Fibroblast of lung (primary cell): ENCODE measurements around the gene LBHD2. TPM values are rescaled to one million over a fixed set of nuclear protein-coding genes. Genes with fewer than 3 reads are reported as not detected.

ENCODE experiments used
- DNase-seq, 2 donors: peaks; one replicate each; pipeline versions ENCODE4 v3.0.0 to v3.0.0-alpha.2; 2010; ENCODE audit warnings: low read depth in 2 of 2
- H2AFZ ChIP-seq: 2 replicates; pipeline ENCODE4 v1.5.1; 2012; ENCODE audit warnings: low read length, control low read depth, inconsistent platforms
- H3K27ac ChIP-seq: 2 replicates; pipeline ENCODE4 v1.5.1; 2011; ENCODE audit warnings: low read length, control low read depth; ENCODE audit not compliant: insufficient read depth
- H3K27me3 ChIP-seq: 2 replicates; pipeline ENCODE4 v1.5.1; 2011; ENCODE audit warnings: mild to moderate bottlenecking, low read length; ENCODE audit not compliant: control insufficient read depth, insufficient read depth
- H3K36me3 ChIP-seq: 2 replicates; pipeline ENCODE4 v1.5.1; 2011; ENCODE audit warnings: low read length; ENCODE audit not compliant: control insufficient read depth, insufficient read depth
- H3K4me1 ChIP-seq: 2 replicates; pipeline ENCODE4 v1.5.1; 2011; ENCODE audit warnings: low read length; ENCODE audit not compliant: control insufficient read depth, insufficient read depth; ENCODE audit errors: extremely low read depth
- H3K4me2 ChIP-seq: 2 replicates; pipeline ENCODE4 v1.5.1; 2011; ENCODE audit warnings: low read length, control low read depth; ENCODE audit not compliant: insufficient read depth; ENCODE audit errors: extremely low read depth
- H3K4me3 ChIP-seq, 4 experiments: fragments of 200-600 bp in 1 of 4; sonication (generic) in 1 of 4; replicated peaks in 1 of 4; 2 replicates each; pipeline ENCODE4 v1.5.1; 2011 to 2016; ENCODE audit warnings: low read length in 4 of 4, low read depth in 3 of 4, mild to moderate bottlenecking in 3 of 4, control low read depth in 2 of 4, inconsistent platforms in 1 of 4, mixed read lengths in 1 of 4; ENCODE audit not compliant: insufficient read depth in 1 of 4; ENCODE audit errors: control extremely low read depth in 1 of 4
- H3K79me2 ChIP-seq: 2 replicates; pipeline ENCODE4 v1.5.1; 2012; ENCODE audit warnings: mild to moderate bottlenecking, low read length, inconsistent platforms; ENCODE audit not compliant: control insufficient read depth, insufficient read depth
- H3K9ac ChIP-seq: 2 replicates; pipeline ENCODE4 v1.5.1; 2011; ENCODE audit warnings: mild to moderate bottlenecking, low read length, control low read depth; ENCODE audit not compliant: insufficient read depth
- H3K9me3 ChIP-seq: 2 replicates; pipeline ENCODE4 v1.5.1; 2012; ENCODE audit warnings: low read depth, low read length; ENCODE audit not compliant: control insufficient read depth, insufficient read depth
- H4K20me1 ChIP-seq: 2 replicates; pipeline ENCODE4 v1.5.1; 2011; ENCODE audit warnings: low read length; ENCODE audit not compliant: control insufficient read depth, insufficient read depth; ENCODE audit errors: extremely low read depth
- EZH2 ChIP-seq: IDR thresholded peaks from 2 replicates; pipeline ENCODE4 v1.5.1; 2012; ENCODE audit warnings: low read length, control low read depth, mild to moderate bottlenecking; ENCODE audit errors: missing control alignments
- polyA plus RNA-seq, 2 donors: library from polyadenylated mRNA; depleted of rRNA in 1 of 2; stranded (reverse) in 1 of 2; unstranded in 1 of 2; fragments of >200 nt; gene quantifications; 2 replicates each; pipeline ENCODE4 v1.2.1, GENCODE V29; 2011 to 2012; ENCODE audit warnings: missing spikeins in 1 of 2
- total RNA-seq: library from RNA; depleted of rRNA; stranded (reverse); fragments of >200 nt; gene quantifications from 2 replicates; pipeline ENCODE4 v1.2.1, GENCODE V29; 2014
- TF ChIP-seq, protein P1 (sequence below), 2 donors: IDR thresholded peaks in 1 of 2; conservative IDR thresholded peaks in 1 of 2; 1 replicate in 1 of 2; 2 replicates in 1 of 2; pipeline ENCODE4 v1.5.1; 2011 to 2012; ENCODE audit warnings: low read length in 2 of 2, control low read depth in 1 of 2, inconsistent platforms in 1 of 2, low read depth in 1 of 2, mild to moderate bottlenecking in 1 of 2

Gene LBHD2
- total and polyA plus RNA-seq, 2 donors (not counting 1 experiment from before 2014, with no cell fraction given), result not detected

DNA sequence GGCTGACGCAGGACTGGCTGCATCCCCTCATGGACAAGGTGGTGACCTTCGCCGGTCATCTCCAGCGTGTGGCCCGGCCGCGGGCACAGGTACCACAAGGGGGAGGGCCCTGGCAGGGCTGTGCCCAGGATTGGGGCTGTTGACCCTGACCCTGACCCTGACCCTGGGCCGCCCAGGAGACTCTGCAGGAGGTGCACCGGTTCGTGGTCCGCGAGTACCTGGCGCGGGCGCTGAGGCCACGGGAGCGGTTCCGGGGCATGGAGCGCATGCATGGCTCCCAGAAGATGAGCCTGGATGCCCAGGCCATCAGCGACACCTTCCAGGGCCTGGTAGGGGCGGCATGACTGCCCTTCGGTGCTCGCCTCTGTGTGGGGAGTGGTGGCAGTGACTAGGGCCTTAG lies 23.4 kb downstream of the LBHD2 start:
- no peaks in the 10 kb centered on the region for H4K20me1 ChIP-seq
- H3K4me3 ChIP-seq, result no peak overlapping the region
- H2AFZ ChIP-seq, result no peak overlapping the region
- no peaks in the 10 kb centered on the region for H3K36me3 ChIP-seq
- no peak for TF ChIP-seq EZH2
- TF ChIP-seq, protein P1, sequence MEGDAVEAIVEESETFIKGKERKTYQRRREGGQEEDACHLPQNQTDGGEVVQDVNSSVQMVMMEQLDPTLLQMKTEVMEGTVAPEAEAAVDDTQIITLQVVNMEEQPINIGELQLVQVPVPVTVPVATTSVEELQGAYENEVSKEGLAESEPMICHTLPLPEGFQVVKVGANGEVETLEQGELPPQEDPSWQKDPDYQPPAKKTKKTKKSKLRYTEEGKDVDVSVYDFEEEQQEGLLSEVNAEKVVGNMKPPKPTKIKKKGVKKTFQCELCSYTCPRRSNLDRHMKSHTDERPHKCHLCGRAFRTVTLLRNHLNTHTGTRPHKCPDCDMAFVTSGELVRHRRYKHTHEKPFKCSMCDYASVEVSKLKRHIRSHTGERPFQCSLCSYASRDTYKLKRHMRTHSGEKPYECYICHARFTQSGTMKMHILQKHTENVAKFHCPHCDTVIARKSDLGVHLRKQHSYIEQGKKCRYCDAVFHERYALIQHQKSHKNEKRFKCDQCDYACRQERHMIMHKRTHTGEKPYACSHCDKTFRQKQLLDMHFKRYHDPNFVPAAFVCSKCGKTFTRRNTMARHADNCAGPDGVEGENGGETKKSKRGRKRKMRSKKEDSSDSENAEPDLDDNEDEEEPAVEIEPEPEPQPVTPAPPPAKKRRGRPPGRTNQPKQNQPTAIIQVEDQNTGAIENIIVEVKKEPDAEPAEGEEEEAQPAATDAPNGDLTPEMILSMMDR (conservative IDR thresholded peaks at IDR 0.05 in 1 of 2, IDR thresholded peaks at IDR 0.05 in 1 of 2; ENCODE audit: low read depth in 1 of 2, low read length in 2 of 2), result no peak
- no peak overlapping the region for H3K27ac ChIP-seq
- DNase-seq, result no peak
- no peak overlapping the region for H3K9ac ChIP-seq
- H3K9me3 ChIP-seq, result no peaks in the 10 kb centered on the region
- peaks cover 22% of the 10 kb centered on the region for H3K27me3 ChIP-seq
- H3K4me1 ChIP-seq, result peaks cover 26% of the 10 kb centered on the region
- H3K79me2 ChIP-seq, result no peaks in the 10 kb centered on the region
- no peak overlapping the region for H3K4me2 ChIP-seq

DNA sequence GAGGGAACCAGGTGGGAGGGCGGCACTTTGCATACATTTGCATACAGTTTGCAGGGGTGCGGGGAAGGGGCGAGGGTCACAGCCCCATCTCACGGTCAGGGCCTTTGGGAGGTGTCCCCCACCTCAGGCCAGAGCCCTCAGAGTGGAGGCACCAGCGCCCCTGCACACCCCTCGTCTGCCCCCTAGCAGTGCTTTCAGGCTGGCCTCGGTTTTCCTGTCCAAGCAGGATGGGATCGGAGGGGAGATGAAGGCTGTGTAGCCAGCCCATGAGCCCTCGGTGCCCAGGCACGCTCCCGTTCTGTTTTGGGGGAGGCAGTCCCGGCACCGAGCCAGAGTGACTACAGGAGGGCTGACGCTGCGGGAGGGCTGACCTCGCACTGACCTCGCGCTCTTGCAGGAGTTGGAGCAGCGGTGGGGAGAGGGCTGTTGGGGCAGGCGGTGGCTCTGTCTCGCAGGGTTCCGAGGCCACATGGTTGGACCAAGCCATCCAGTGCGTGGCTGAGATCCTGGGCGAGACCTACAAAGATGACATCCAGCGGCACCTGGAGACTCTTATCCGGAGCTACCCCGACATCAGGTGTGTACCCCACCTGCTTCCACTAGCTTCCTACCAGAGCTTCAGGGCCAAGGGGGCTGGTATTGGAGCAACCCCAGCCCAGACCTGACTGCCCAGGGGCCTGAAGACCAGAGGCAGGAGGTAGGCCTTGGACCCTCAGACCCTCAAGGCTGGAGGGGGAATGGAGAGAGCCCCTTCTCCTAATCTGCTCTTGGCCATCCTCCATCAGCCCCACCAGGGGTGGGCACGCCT lies 24.1 kb downstream of the LBHD2 start:
- H3K4me3 ChIP-seq, result no peak overlapping the region
- no peaks in the 10 kb centered on the region for H3K79me2 ChIP-seq
- no peaks in the 10 kb centered on the region for H4K20me1 ChIP-seq
- H3K27ac ChIP-seq, result no peak overlapping the region
- DNase-seq, result no peak
- H3K9me3 ChIP-seq, result no peaks in the 10 kb centered on the region
- H3K9ac ChIP-seq, result no peak overlapping the region
- H3K4me2 ChIP-seq, result no peak overlapping the region
- peaks cover 26% of the 10 kb centered on the region for H3K4me1 ChIP-seq
- peaks cover 16% of the 10 kb centered on the region for H3K27me3 ChIP-seq
- H3K36me3 ChIP-seq, result no peaks in the 10 kb centered on the region
- H2AFZ ChIP-seq, result no peak overlapping the region
- TF ChIP-seq, protein P1 (conservative IDR thresholded peaks at IDR 0.05 in 1 of 2, IDR thresholded peaks at IDR 0.05 in 1 of 2; ENCODE audit: low read depth in 1 of 2, low read length in 2 of 2), result no peak
- no peak for TF ChIP-seq EZH2

DNA sequence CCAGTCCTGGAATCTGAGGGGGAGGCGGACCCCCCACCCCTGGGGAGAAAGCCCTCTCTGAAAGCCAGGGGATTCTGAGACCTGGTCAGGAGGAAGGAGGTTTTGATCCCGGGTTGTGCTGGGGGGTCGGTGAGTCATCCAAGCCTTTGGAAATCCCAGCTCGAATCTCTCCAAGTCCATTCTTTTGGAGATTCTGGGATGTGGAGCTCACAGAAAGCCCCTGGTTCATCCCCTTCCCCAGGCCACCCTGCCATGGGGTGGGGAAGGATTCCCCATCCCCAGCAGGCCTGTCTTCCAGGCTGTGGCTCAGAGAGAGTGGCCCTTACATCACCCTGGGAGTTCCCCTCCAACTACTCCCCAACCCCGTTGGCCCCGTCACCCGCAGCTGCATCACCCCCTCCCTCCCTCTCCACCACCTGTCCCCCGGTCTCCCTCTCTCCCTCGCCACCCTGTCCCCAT lies 24.8 kb downstream of the LBHD2 start:
- Histone ChIP-seq H3K4me3 (no peak overlapping the region), H2AFZ (no peak overlapping the region), H3K4me1 (peaks cover 26% of the 10 kb centered on the region), H3K9me3 (no peaks in the 10 kb centered on the region), H3K27ac (no peak overlapping the region), H4K20me1 (no peaks in the 10 kb centered on the region), H3K36me3 (no peaks in the 10 kb centered on the region), H3K9ac (no peak overlapping the region), H3K4me2 (no peak overlapping the region), H3K79me2 (no peaks in the 10 kb centered on the region), H3K27me3 (peaks cover 10% of the 10 kb centered on the region)
- DNase-seq, result peak; percentile 38 to 52
- TF ChIP-seq, protein P1 (conservative IDR thresholded peaks at IDR 0.05 in 1 of 2, IDR thresholded peaks at IDR 0.05 in 1 of 2; ENCODE audit: low read depth in 1 of 2, low read length in 2 of 2), result no peak
- TF ChIP-seq EZH2, result no peak
